Subcutaneous adipose tissue (tissue), 4 donors: Measurements from ENCODE around the gene LDB2. TPM values are rescaled to one million over a fixed set of nuclear protein-coding genes. Genes with fewer than 3 reads are reported as not detected.

Experiments
- CTCF ChIP-seq: fragments of 450-650 bp; IDR thresholded peaks from one replicate; pipeline ENCODE4 v1.5.1; 2016; ENCODE audit warnings: low read depth, mild to moderate bottlenecking, control low read depth, antibody characterized with exemption, moderate library complexity
- total RNA-seq, 4 donors: library from RNA; depleted of rRNA; stranded (reverse); fragments of >200 nt; gene quantifications; one replicate each; pipeline ENCODE4 v1.1.0, GENCODE V29; 2016

Gene LDB2
- total RNA-seq, 4 donors from 2014 or later = 19.0 to 122 (median 42.6) TPM

GRCh38 chr4:16827794-16828724 lies 70.4 kb downstream of the LDB2 start:
- no peak for TF ChIP-seq CTCF

GRCh38 chr4:16827045-16827444 lies 71.4 kb downstream of the LDB2 start:
- TF ChIP-seq CTCF = no peak

- no peak for TF ChIP-seq CTCF
These were observed 72.0 kb downstream of the LDB2 start for GRCh38 chr4:16826406-16826910.

- no peak for TF ChIP-seq CTCF
These were observed 74.1 kb downstream of the LDB2 start for GRCh38 chr4:16824278-16824806.

GRCh38 chr4:16820329-16820728 lies 78.1 kb downstream of the LDB2 start:
- TF ChIP-seq CTCF = no peak

- TF ChIP-seq CTCF = no peak
These were observed 78.8 kb downstream of the LDB2 start for GRCh38 chr4:16819652-16820051.

- no peak for TF ChIP-seq CTCF
These were observed 80.4 kb downstream of the LDB2 start for GRCh38 chr4:16818005-16818404.
